NCI-H82 treated with DMSO at 0.1 percent for 48 hours (cell line): Measurements from ENCODE around the gene BIK.
"Not testable (repeated sequence)": the region's sequence is repeated elsewhere in the genome, so short reads cannot be mapped to it uniquely, and the experiment has no call there.

Experiments
- DNase-seq: peaks from one replicate; lab custom pipeline; 2025; ENCODE audit not compliant: unreplicated experiment; lab: John Stamatoyannopoulos, UW

BIK gene

DNA sequence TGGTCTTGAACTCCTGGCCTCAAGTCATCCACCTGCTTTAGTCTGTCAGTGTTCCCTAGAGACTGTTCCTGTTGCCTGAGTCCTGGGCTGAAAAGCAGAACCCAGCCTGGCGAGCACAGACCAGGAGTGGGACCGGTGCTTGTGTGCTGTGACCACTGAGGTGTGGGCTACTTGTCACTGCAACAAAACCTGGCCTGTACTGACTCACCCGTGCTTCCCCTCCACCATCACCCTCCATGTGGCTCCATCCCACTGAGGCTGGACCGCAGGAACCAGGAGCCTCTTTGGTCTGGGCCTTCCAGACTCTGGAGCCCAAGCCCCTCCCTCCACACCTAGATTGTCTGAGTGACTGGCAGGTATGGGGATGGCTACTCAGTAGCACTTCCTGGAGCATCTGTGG, 24.0 kb downstream of the BIK start:
- DNase-seq = no peak

DNA sequence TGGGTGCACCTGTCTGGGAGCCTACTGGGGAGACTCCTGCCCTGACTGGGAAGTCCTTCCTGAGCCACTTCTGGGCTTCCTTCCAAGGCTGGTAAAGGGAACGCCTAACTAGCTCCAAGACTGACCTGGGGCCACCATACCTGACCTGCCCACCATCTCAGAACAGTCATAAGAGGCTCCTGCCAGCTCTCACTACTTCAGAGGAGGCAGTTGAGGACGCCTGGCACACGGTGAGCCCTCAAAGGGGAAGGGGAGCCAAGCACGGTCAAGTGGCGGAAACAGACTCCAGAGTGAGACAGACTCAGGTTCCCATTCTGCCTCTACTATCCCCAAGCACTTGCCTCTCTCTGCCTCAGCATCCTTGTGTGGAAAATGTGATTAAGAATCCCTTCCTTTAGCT, 25.0 kb downstream of the BIK start:
- no peak for DNase-seq

DNA sequence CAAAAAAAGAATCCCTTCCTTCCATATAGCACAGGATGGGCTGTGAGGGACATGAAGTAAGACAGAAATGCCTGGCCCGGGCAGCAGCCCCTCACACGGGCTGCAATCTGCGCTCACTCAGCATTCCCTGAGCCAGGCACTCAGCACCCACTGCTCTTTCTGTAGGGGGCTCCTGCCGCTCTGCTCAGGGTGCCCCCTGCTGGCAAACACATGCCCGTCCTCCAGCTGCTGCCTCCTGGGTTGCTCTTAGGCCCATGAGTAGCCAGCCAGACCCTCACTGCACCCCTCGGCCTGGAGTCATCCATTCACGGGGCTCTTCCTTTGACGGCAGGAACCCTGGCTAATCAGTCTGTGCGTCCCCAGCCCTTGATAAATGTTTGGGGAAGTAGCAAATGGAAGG, 25.7 kb downstream of the BIK start:
- DNase-seq = no peak

DNA sequence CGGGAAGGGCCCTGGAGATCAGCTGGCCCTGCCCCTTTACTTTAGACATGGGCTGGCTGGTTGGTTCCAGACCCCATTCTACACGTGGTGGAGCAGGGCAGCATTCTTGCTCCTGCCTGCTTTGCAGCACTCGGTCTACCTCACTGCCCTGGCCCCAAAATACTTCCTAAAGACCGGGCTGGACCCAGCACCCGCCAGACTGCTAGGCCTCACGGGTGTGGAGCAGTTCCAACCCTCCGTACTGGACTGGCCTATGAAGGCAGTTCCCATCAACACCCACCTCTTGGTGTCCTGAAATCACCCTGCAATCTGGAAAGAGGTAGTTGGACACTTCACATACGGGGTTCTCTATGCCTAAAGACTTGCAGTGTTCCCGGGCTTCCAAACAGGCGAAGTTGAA, 26.3 kb downstream of the BIK start:
- DNase-seq = no peak

DNA sequence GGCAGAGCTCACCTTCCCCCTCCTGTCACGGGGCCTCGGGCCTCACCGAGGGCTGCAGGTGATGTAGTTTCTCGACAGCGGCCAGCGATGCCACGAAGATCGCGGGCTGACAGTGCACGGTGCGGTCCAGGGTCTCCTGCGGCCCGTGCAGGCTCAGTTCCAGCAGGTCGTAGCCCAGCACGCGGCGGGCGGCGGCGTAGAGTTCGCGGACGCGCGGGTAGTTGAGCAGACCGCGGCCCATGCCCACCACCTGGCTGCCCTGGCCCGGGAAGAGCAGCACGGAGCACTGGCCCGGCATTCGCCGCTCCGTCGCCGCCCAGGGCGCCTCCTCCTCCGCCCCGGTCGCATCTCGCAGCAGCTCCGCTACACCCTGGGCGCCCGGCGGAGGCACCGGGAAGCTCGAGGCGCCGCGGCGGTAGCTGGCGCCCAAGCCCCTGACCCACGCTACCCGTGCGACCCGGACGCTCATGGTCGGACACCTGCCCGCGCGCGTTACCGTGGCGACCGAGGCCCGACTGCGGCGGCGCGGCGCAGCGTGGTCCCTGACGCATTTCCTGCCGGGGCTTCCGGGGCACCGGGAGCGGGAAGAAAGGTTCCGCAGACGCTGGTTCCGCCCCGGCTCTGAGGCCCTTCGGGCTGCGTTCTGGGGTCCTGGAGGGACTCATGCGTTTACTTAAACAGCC, 32.5 kb downstream of the BIK start, which contains the start of gene MCAT:
MCAT (minus strand) TSS at position 519 of the 683 bp plus-strand sequence; CDS start at position 469, 50 bp downstream.
- peak; percentile 7 for DNase-seq

DNA sequence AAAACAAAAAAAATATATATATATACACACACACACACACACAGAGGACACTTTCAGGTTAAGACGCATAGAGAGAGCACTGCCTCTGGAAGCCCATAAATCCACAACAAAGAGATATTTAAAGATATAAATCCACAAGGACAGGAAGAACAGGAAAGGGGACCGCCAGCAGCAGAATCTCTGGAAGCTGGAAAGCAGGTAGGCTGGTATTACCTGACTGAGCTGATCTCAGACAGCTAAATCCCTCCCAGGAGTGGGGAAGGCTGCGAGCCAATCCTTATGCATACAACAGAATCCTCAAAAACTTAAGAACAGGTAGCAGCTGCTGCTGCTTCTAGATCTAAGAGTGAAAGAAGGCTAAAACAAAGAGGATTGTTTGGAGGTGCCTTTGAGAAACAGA, 34.4 kb downstream of the BIK start:
- no peak for DNase-seq

DNA sequence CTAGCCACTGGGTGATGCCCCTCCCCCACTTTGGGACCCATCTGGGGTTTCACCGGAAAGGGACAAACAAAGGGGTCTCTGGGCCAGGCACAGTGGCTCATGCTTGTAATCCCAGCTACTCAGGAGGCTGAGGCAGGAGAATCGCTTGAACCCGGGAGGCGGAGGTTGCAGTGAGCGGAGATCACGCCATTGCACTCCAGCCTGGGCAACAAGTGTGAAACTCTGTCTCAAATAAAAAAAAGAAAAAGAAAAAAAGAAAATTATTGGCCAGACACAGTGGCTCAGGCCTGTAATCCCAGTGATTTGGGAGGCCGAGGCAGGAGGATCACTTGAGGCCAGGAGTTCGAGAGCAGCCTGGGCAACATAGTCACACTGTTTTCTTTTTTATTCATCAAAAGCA, 34.8 kb downstream of the BIK start:
- DNase-seq = not testable (repeated sequence)

DNA sequence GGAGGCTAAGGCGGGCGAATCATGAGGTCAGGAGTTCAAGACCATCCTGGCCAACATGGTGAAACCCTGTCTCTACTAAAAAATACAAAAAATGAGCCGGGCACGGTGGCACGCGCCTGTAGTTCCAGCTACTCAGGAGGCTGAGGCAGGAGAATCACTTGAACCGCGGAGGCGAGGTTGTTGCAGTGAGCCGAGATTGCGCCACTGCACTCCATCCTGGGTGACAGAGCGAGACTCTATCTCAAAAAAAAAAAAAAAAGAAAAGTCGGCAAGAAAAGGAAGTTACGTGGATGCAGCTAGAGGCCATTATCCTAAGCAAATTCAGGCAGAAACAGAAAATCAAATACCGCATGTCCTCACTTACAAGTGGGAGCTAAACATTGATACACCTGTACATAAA, 35.8 kb downstream of the BIK start:
- not testable (repeated sequence) for DNase-seq

DNA sequence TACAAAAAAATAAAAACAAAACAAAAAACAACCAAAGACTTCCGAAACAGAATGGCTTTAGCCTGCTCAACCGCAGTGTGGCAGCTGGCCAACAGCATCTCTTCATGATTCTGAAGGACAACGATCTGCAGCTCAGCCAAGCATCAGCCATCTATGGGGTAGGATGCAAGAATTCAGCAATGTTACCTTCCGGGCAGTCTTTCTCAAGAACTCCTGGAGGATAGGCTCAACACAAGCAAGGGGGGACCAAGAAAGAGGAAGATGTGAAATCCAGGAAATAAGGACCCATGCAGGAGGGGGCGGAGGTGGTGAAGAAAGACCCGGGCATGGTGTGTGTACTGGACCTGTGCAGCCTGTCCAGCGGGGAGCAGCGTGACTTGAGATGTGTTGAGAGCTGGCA, 37.3 kb downstream of the BIK start:
- DNase-seq = no peak

DNA sequence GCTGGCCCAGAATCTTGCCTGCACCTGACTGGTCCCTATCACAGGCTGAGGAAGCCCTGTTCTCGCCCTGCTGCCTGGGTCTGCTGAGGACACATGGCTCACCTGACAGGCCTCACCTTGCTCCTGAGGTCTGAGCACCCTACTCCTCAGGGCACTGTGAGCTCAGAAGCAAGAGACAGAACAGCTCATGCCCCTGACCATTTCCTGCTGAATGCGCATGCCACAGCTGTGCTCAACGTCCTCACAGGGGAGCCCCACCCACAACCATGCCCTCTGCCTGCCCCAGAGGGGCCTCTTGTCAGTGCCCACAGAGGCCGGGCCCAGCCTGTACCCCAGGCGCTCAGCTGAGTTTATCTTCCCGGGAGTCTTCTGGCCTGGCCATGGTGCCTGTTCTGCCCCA, 38.0 kb downstream of the BIK start:
- no peak for DNase-seq

DNA sequence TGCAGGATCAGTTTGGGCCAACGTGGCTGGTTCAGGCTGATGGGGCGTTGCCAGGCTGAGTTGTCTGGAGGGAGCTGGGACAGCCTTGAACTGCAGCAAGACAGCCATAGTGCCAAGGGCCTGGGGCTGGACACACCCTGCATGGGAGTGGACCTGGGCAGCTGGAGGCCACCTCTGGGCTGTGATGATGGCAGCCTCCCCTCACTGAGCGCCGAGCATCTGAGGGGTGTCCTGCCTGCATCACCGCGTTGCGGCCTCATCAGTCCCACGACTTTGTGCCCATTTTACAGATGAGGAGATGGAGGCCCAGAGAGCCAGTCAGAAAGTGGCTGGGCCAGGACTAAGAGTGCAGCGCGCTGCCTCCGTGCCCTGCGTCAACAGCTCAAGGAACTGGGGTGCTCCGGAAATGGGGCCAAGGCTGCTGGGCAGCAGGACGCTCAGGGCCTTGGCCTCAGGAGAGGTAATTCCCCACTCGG, 40.2 kb downstream of the BIK start:
- no peak for DNase-seq

DNA sequence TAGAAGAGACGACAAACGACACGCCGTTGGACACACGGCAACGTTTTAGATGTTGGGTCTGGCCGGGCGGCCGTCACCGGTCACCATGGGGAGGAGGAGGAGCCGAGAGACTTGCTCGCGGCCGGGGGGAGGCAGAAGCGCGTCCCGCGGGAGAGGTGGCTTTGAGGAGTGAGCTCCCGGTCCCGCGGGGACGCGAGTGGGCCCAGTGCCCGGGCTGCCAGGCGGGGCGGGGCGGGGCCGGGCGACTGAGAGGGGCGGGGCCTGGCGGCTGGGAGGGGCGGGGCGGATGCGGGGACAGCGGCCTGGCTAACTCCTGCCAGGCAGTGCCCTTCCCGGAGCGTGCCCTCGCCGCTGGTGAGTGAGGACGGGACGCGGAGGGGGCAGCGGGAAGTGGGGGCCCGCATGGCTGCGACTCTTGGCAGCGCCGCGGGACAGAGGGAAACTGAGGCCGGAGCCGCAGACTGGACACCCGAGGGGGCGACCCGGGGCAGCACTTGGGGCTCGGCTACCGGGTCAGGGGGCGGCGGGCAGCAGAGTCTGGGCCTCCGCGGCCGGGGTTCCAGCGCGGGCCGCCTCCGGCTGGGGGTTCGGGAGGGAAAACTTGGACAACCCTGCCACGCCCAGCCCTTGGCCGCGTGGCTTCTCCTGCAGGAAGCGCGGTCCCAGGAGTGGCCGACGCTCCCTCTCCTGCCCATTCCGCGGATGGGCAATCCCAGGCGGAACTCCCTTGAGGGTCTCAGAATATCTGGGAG, 40.9 kb downstream of the BIK start, which contains the start of gene TSPO:
TSPO (plus strand) TSS at position 309 of the 752 bp plus-strand sequence. CDS start 7,680 bp downstream, outside the sequence.
- no peak for DNase-seq

DNA sequence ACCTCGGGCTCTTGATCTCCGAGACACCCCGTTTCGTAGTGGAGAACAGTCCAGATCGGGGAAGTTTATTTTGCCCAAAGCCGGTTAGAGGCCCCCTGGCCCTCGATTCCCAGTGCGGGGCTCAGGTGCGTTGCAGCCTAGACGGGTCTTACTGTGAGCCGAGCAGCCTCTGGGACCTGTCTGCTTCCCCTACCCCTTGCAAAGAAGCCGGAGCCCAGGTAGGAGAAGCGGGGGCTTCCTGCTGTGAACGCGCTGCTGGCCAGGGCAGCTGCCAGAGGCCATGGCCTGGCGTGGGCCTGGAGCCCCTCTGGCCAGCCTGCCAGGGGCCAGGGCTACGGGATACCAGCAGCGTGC, 41.4 kb downstream of the BIK start:
- no peak for DNase-seq

DNA sequence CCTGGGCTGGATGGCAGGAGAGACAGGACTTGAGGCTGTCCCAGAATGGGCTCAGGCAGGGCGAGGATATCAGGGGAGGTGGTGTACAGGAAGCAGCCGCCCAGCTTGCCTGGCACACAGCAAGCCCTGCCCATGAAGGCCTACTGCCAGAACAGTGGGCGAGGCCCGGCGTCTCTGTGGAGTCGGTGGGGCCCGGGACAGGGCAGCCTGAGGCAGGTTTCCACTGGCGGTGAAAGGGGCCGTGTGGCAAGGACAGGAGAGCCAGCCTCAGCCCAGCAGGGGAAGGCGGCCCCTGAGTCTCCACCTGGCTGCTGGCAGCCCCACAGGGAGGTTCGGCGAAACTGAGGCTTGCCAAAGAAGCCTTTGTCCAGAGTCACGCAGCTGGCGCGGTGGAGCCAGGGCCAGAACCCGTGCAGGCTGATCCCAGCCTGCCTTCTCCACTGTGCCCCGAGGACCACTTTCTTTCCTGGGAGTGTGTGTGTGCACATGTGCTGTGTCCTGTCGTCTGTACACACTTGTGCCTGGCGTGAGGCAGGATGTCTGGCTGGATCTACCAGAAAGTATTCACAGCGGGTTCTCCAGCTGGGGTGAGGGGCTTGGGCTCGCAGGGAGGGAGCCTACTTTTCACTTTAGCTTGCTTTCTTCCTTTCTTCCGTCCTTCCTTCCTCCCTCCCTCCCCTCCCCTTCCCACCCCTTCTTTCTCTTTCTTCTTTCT, 42.0 kb downstream of the BIK start:
- no peak for DNase-seq

DNA sequence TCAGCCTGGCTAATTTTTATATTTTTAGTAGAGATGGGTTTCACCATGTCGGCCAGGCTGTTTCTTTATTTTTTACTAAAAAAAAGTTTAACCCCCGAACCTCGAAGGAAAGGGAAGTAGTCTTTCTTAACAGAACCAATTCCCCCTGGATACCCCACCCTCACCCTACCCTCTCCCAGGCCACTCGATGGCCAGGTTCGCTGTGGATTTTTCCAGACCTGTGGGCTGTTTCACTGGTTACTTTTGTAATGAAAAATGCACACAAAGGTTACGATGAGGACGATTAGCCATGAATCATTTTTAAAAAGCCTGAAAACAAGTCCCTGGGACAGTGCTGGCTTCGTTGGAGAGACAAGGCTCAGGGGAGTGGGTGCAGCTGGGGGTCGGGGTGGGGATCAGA, 43.3 kb downstream of the BIK start:
- no peak for DNase-seq

DNA sequence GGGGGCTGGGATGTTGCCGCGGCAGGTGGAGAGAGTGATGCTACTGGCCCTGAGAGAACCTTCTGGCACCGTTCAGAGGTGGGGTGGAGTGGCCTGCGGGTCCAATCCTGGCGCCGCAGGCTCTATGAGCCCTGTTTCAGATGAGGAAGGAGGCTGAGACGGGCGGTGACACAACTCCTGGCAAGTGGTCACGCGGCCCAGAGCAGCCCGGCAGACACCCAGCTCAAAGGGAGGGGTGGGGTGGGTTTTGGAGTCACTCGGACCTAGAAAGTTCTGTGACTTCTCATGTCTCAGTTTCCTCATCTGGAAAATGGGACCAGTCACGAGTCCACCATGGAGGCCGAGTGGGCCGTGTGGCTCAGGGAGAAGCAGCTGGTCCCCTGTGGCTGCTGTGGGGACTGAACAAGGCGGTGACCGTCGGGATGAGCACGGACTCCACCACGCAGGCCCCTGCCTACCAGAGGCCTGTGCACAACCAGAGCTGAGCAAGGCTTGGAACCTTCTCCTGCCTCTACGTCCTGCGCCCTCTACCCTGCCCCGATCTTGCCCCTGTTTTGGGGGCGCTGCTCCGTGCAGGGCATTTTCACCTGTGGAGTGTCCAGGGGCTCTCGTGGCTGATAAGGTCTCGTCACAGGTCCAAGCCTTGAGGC, 44.5 kb downstream of the BIK start:
- no peak for DNase-seq

DNA sequence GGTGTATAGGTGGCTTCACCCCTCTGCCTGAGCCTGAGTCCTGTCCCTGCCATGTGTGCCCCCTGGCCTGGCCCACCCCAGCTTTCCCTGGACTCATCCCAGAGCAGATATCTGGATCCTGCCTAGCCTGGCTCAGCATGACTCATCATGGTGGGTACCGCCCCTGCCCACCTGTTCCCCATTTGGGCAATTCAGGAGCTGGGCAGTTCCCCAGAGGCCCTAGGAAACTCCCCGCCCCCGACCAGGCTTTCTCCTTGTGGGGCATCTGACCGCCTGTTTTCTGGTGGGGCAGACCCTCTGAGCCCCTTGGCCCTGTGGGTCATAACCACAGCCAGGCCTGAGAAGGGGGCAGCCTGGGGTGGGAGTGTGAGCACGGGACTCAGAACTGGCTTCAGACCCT, 45.2 kb downstream of the BIK start:
- DNase-seq = no peak

DNA sequence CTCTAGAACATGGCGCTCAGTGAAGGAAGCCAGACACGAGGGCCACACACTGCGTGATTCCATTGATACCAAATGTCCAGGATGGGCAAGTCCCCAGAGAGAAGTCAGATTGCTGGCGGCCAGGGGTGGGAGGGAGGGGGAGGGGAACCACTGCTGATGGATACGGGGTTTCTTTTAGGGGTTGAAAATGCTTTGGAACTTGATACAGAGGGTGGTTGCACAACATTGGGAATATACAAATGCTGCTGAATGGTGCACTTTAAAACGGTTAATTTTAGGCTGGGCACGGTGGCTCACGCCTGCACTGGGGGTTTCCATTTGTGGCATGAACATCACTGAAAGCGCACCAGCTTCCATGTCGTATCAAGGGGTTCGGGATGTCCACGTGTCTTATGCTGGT, 45.9 kb downstream of the BIK start:
- DNase-seq = no peak

DNA sequence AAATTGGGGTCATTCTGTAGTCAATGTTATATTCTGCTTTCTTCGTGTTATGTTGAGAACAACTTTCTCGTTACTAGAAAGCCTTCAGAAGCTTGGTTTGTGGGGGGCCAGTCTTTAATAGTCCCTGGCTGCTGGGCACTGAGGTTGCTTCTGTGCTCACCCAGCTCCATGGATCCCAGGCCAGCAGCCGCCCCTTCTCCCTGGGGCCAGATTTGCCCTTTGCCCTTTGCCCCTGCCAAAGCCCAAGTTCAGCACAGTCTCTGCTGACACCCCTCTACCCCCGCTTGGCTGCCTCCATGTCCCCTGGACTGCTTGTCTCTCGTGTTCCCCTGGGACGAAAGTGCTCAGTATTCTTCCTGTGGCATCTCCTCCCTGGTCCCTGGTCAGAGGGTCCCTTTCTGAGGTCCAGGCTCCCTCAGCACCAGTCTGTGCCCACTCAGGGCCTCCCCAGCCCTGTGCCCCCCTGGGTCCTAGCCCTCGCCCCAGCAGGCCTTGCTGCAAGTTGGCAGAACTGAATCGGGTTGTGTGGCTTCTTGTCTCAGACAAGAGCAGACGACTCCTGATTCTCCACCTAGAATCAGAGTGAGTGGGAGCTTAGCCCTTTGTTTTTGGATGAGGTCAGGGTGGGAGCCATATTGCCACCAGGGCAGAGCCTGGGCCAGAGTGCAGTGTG, 47.5 kb downstream of the BIK start:
- DNase-seq = no peak

DNA sequence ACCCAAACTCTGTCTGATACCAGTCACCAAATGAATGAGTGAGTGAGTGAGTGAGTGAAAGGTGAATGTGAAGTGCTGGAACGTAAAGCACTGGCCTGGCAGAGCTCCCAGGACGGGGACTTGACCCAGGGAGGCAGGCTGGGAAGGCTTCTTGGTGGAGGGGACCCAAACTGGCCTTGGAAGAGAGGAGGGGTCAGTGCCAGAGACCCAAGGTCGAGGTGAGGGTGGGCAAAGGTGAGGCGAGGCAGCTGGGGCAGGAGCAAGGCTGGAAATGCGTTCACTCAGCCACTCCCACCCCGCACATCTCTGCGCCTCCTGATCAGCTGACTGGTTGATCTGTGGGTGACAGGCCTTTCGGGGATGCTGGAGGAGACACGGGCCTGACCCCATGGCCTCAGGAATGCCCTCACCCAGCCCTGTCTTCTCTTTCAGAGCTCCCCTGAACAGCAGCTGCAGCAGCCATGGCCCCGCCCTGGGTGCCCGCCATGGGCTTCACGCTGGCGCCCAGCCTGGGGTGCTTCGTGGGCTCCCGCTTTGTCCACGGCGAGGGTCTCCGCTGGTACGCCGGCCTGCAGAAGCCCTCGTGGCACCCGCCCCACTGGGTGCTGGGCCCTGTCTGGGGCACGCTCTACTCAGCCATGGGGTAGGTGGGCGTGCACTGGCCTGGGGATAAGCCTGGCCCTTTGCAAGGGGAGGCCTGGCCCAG, 48.4 kb downstream of the BIK start:
- DNase-seq = no peak
